Activated naive CD4-positive, alpha-beta T cell treated with anti-CD3 and anti-CD28 coated beads, Interleukin-2, amount 10 ng/mL, durations not matched to agents 5 hours and 36 hours (primary cell): ENCODE results near the gene COMMD1. TPM values are rescaled to one million over a fixed set of nuclear protein-coding genes. Genes with fewer than 3 reads are reported as not detected.

Experiments used
- total RNA-seq, 2 experiments: library from RNA; stranded (reverse); gene quantifications; one replicate each; pipeline ENCODE4 v1.2.3, GENCODE V29; 2021

COMMD1 gene
- 10 to 100 TPM; 23.3 to 23.5 TPM for total RNA-seq

GRCh38 chr2:61905372-61906185 lies at the start of gene COMMD1:
Gene COMMD1, plus strand, starts transcription at chr2:61905674. Its CDS starts 5 bp downstream, at chr2:61905679.

DNA sequence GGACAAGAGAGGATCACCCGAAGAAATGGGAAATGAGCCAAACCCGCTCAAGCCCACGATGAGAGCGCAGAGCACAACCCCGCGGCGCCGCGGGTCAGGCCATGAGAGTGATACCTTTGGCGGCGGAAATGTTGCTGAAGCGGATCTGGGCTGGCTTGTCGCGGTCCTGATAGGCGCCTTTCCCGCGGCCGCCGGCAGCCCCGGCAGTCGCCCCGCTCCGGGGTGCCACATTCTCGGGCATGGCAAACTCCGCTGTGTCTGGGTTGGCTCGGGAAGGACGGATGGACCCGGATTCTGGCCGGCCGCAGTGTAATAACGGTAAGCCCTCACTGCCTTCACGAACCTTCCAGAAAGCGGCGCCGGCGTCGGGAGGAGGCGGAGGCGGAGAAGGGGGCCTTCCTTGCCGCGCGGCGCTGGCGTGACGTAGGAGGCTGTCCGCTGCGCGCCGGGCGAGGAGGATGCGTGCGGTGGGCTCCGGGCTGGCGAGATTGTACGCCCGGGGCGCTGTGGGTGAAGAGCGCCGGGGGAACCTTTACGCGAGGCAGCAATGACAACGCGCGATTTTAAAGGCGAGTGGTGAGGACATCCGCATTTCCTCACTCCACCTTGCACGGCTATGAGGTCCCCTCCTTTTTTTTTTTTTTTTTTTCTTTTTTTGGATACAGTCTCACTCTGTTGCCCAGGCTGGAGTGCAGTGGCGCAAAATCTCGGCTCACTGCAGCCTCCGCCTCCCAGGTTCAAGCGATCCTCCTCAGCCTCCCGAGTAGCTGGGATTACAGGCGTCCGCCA lies 17.0 kb upstream of the COMMD1 start, which contains the start of gene CCT4:
Gene CCT4 (minus strand): TSS at position 390 of the 789 bp plus-strand sequence. CDS start 149 bp downstream, at position 241.

Other genes with a start within 250 kb of the COMMD1 start
- gene FAM161A, start 51.6 kb upstream of the COMMD1 start, total RNA-seq: 1 to 10 TPM; 2.7 to 3.2 TPM
- 100 to 1,000 TPM; 119 to 131 TPM for gene CCT4, start 17.0 kb upstream of the COMMD1 start, total RNA-seq